ENCODE results near the gene TAS1R2. TPM values are rescaled to one million over a fixed set of nuclear protein-coding genes. Genes with fewer than 3 reads are reported as not detected.

The TAS1R2 gene
- total and polyA plus RNA-seq, 9 donors, result not detected

DNA sequence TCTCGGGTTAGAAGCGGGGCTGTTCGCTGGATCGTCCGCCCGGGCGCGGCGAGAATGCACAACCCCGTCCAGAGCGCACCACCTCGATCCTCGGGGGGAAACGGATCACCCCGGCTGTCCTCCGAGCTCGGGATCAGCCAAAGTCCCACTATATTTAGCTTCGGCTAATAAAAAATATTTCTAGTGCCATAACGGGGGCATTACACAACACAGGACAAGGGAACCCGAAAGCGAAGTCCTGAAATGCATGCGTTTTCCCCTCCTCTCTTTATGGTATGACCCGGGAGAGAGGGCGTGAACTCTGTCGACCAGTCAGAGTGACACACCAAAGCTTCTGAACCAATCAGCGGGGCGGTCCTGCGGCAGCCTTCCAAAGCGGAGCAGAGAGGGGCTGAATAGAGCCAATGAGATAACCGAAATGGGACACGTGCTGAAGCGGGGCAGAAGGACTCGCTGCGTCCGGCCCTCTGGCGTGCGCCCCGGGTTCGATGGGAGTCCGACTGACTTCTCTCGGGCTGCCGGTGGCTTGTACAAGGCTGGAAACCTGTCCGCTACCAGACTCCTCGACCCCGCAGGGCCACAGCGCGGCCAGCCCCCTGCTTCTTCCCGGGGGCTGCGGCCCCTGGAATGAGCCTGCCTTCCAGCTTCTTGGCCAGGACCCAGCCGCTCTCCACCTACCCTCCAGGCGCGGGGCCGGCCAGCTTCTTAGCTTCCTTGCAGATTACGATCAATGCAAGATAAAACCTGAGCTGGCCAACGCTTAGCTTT is 43.2 kb upstream of the TAS1R2 start, which contains the start of gene ALDH4A1:
Gene ALDH4A1, minus strand, starts transcription at position 33 of the 768 bp plus-strand sequence. Its CDS starts 32 bp downstream, at position 1.
- DNase-seq, result peak; percentile 97 to 98 (median 98)
- H3K27ac ChIP-seq, result peak within 1 kb of the TSS; percentile 47 to 89
- TF ChIP-seq, protein P1, sequence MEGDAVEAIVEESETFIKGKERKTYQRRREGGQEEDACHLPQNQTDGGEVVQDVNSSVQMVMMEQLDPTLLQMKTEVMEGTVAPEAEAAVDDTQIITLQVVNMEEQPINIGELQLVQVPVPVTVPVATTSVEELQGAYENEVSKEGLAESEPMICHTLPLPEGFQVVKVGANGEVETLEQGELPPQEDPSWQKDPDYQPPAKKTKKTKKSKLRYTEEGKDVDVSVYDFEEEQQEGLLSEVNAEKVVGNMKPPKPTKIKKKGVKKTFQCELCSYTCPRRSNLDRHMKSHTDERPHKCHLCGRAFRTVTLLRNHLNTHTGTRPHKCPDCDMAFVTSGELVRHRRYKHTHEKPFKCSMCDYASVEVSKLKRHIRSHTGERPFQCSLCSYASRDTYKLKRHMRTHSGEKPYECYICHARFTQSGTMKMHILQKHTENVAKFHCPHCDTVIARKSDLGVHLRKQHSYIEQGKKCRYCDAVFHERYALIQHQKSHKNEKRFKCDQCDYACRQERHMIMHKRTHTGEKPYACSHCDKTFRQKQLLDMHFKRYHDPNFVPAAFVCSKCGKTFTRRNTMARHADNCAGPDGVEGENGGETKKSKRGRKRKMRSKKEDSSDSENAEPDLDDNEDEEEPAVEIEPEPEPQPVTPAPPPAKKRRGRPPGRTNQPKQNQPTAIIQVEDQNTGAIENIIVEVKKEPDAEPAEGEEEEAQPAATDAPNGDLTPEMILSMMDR (IDR thresholded peaks at IDR 0.05), result peak in 1 of 3 donors; percentile 8
- TF ChIP-seq EP300 (IDR thresholded peaks at IDR 0.05) (no peak), POLR2A (IDR thresholded peaks at IDR 0.05) (no peak)
- no peaks in the 10 kb centered on the region for H3K27me3 ChIP-seq
- peaks cover 3% of the 10 kb centered on the region for H3K4me1 ChIP-seq (ENCODE audit: insufficient read depth)
- intact Hi-C loops (cut with DNase I), result loop anchor here (2.0 to 10.0 kb wide), 5 partner anchors 52 to 342 kb away; partner anchors contain the start of gene IFFO2 (in 2 of the 4)
- 0 to 1% (median 0%) methylated on average over 53 to 55 of the region's 55 CpGs for WGBS, 3 donors
- no peaks in the 10 kb centered on the region for H3K36me3 ChIP-seq
- no peaks in the 10 kb centered on the region for H3K9me3 ChIP-seq
- H3K4me3 ChIP-seq, result peak within 1 kb of the TSS; percentile 64

DNA sequence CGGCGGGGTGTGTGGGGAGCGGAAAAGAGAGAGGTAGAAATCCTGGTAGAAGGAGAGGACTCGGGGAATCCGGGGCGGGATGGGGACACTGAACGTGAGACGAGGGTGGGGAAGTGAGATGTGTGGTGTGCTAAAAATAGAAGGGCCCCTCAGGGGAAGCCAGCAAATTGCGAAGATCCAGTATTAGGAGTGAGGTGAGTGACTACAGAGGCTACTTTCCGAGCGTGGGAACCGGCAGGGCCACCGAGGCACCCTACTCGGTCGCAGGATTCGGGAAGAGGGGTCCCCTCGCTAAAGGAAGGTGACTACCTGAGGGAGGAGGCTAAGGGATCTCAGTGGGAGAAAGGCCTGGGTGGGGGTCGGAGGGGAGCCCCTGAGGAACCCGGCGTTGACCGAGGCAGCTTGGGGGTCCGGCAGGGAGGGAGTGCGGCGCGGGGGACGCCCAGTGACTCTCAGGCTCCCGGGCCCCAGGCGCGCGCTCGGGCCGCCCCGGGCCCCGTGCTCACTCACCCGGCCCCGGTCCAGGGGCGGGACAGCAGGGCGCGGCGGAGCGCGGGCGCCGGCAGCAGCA is 42.6 kb upstream of the TAS1R2 start:
- intact Hi-C loops (cut with DNase I), result loop anchor here (2.0 to 10.0 kb wide), 5 partner anchors 53 to 343 kb away; partner anchors contain the start of gene IFFO2 (in 2 of the 4)
- H3K9me3 ChIP-seq, result no peaks in the 10 kb centered on the region
- peak overlapping the region; percentile 64 for H3K4me3 ChIP-seq
- H3K4me1 ChIP-seq (ENCODE audit: insufficient read depth), result no peaks in the 10 kb centered on the region
- TF ChIP-seq EP300 (IDR thresholded peaks at IDR 0.05) (no peak), POLR2A (IDR thresholded peaks at IDR 0.05) (peak; percentile 27)
- no peaks in the 10 kb centered on the region for H3K27me3 ChIP-seq
- H3K36me3 ChIP-seq, result no peaks in the 10 kb centered on the region
- H3K27ac ChIP-seq, result peak overlapping the region; percentile 47 to 89
- WGBS, 3 donors, result 0 to 2% (median 1%) methylated on average over 44 of the region's 44 CpGs
- peak in 1 of 5 donors; percentile 51 for DNase-seq

DNA sequence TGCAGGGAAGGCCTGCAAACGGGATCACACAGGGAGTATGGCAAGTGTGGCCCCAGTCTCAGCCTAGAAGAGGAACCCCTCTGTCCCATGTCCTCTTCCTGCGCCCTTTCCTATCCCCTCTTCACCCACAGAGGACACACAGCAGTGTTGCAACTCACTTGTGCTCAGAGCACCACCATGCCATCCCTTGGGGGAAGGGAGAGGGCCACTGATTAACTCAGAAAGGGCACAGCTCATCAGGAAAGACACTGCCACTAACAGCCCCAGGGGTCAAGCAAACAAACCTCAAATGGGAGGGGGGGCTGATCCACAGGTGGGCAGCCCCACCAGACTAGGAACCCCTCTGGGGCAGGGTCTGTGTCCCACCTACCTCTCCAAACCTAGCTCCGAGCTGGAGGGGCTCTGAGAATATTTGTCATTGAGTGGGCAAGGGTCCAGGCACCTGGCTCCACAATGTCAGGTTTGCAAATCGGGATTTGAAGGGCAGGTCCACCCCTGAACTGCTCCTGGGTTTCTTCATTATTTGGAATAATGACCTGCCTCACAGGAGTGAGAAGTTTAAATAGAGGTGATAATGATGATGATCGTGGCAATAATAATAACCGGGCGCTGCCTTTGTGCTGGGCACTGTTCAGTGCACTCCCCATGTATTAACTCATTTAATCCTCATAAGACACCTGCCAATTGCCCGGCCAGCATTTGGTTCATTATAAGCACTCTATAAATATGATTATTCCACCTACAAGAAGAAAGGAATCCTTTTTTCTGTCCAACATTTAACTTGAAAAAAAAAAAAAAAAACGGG is 41.9 kb upstream of the TAS1R2 start:
- no peak for DNase-seq
- H3K9me3 ChIP-seq, result no peaks in the 10 kb centered on the region
- H3K36me3 ChIP-seq, result no peaks in the 10 kb centered on the region
- no peak for TF ChIP-seq POLR2A (IDR thresholded peaks at IDR 0.05)
- no peak for TF ChIP-seq EP300 (IDR thresholded peaks at IDR 0.05)
- TF ChIP-seq, protein P1 (IDR thresholded peaks at IDR 0.05), result no peak
- peak overlapping the region; percentile 64 for H3K4me3 ChIP-seq
- H3K4me1 ChIP-seq (ENCODE audit: insufficient read depth), result no peaks in the 10 kb centered on the region
- WGBS, 3 donors, result 43 to 46% (median 43%) methylated on average over 9 of the region's 9 CpGs
- H3K27me3 ChIP-seq, result no peaks in the 10 kb centered on the region
- intact Hi-C loops (cut with DNase I), result loop anchor here in 3 of 4 donors (10.0 kb wide), 4 partner anchors 53 to 343 kb away; partner anchors contain the start of gene IFFO2 (in 1 of the 3)
- peak overlapping the region in 1 of 2 donors; percentile 89 for H3K27ac ChIP-seq

DNA sequence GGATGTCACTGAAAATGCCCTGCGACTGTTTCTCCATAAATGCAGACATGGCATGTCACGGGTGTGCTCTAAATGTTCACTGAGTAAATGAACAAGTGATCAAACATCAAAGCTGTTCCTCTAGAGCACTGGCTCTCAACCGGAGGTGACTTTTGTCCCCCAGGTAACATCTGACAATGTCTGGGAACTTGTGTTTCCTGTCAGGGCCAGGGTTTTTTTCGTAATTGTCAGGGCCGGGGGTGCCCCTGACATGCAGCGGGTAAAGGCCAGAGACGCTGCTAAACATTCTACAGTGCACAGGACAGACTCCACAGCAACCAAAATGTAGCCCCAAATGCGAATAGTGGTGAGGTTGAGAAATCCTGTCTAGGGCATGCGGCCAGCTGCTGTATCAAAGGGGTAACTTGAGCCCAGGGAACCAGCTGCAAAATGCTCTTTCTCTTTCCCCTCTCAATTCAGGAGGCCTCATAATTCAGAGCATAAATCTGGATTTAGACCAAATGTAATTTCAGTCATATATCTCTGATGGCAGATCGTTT is 40.9 kb upstream of the TAS1R2 start:
- intact Hi-C loops (cut with DNase I), result loop anchor here in 3 of 4 donors (10.0 kb wide), 4 partner anchors 54 to 344 kb away; partner anchors contain the start of gene IFFO2 (in 1 of the 3)
- H3K27me3 ChIP-seq, result no peaks in the 10 kb centered on the region
- DNase-seq, result no peak
- no peaks in the 10 kb centered on the region for H3K4me1 ChIP-seq (ENCODE audit: insufficient read depth)
- 90 to 91% (median 91%) methylated on average over 10 of the region's 10 CpGs for WGBS, 3 donors
- TF ChIP-seq POLR2A (IDR thresholded peaks at IDR 0.05), result no peak
- no peak for TF ChIP-seq EP300 (IDR thresholded peaks at IDR 0.05)
- TF ChIP-seq, protein P1 (IDR thresholded peaks at IDR 0.05), result no peak
- no peak overlapping the region for H3K27ac ChIP-seq
- no peaks in the 10 kb centered on the region for H3K9me3 ChIP-seq
- H3K36me3 ChIP-seq, result no peaks in the 10 kb centered on the region
- H3K4me3 ChIP-seq, result no peak overlapping the region
